CD4-positive, alpha-beta T cell treated with Interferon alpha-2 for 1 hour (primary cell): ENCODE measurements around the gene MICALL2.

Experiments used
- DNase-seq, 2 donors: peaks; one replicate each; pipeline ENCODE4 v3.0.0-alpha.2; 2020 to 2022

Gene MICALL2

DNA sequence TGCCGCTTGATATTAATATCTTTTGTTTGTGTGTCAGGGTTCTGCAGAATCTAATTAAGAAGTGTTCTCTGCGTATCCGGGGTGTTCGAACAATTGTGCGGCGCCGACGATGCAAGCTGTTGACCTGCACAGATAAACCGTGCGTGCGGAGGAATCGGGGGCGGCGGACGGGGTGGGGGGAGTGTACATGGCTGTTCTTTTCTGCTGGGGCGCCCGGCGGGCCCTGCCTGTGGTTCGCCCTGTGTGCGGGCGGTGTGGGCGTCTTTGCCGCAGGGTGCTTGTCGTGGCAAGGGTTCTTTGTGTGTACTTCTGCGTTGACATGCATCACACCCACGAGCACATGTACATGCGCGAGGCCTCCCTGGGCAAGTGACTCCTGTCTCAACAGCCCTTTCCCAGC, 47.9 kb downstream of the MICALL2 start:
- no peak for DNase-seq

GRCh38 chr7:1410992-1411391, 48.3 kb downstream of the MICALL2 start:
- DNase-seq, result no peak

DNA sequence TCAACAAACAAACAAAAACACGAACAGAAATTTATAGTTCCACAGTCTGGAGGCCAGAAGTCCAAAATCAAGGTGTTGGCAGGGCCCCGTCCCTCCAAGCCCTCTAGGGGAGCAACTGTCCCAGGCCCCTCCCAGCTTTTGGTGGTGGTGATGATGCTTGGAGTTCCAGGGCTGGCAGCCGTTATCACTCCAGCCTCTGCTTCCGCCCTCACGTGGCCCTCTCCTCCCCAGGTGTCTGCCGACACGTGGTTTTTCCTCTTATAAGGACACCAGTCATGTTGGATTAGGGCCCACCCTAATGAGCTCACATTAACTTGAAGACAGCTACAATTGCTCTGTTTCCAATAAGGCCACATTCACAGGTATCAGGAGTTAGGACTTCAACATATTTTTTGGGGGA, 49.7 kb downstream of the MICALL2 start:
- no peak for DNase-seq

DNA sequence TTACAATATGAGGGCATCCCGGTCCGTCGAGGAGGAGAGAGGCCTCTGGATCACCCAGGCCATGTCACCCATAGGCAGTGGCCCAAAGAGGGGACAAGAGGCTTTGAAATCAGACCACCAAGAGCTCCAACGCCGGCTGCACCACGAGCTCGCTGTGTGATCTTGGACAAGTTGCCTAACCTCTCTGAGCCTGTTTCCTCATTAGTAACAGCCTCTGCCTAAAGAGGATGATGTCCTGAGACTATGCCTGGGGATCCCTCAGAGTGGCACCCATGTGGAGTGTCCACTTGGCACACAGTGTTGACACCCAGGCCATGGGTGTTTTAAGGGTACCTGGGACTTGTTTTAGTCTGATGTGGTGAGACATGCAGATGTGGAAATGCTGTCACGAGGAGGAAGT, 50.8 kb downstream of the MICALL2 start:
- no peak for DNase-seq

GRCh38 chr7:1407892-1408291, 51.4 kb downstream of the MICALL2 start:
- DNase-seq, result no peak

- DNase-seq, result no peak
Observed at GRCh38 chr7:1404898-1405548, 54.2 kb downstream of the MICALL2 start.

- no peak for DNase-seq
Observed at GRCh38 chr7:1404460-1404809, 54.8 kb downstream of the MICALL2 start.

DNA sequence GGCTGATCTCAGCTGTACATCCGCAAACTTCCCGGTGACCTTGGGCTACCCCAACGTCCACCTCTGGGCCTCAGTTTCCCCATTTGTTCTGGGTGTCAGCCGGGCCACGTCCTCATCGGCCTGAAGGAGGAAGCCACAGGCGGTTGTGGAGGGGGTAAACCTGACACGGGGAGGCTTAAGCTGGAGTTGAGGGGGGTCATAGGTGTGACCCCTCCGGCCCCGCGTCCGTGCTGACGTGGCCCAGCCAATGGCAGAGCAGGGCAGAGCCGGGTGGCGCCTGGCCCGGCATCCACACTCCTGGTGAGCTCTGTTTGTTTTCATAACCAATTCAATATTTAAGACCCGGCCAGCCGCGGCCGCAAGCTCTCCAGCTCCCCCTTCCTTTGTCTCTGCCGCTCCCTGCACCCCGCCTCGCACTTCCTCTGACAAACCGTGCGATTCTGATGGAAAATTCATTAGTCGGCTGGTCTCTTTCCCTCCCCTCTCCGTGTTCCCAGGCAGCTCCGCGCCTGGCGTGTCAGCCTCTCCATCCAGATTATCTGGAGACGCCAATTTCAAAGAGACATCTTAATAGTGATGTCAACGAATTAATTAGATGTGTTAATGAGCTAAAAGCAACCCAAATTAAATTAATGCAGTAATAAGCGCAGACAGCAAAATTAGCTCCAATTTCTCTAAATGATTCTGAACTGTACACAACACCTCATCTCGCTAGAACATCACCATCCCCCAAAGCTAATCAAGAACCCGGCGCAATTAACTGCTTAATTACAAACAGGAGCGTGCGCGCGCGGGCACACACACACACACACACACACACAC, 55.4 kb downstream of the MICALL2 start:
- no peak for DNase-seq

- DNase-seq, result no peak
Observed at GRCh38 chr7:1402791-1403637, 56.3 kb downstream of the MICALL2 start.

DNA sequence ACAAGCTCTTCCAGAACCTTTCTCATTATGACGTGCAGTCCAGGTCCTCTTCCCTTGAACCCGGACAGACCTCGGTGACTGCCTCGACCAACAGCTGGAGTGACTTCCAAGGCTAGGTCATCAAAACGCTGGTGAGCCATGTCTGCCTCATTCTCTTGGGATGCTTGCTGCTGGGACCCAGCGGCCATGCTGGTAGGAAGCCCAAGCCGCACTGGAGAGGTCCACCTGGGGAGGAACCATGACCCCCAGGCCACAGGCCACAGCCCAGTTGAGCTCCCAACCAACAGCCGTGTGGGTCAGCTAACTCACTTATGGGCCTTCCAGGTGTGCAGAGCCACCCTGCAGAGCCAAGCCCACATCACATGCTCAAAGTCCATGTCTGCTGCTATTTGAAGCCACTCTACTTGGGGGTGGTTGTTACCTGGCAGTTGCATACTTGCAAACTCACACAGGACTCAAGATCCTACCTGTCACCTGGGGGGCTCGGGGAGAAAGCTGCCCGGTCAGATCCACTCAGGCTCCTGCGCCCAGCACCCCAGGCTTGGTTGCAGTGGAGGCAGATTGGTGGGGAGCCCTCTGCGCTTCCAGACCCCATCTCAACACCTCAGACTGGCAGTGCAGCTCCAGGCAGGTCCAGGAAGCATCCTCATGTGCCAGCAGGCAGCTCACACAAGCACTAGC, 57.0 kb downstream of the MICALL2 start:
- DNase-seq, result no peak

DNA sequence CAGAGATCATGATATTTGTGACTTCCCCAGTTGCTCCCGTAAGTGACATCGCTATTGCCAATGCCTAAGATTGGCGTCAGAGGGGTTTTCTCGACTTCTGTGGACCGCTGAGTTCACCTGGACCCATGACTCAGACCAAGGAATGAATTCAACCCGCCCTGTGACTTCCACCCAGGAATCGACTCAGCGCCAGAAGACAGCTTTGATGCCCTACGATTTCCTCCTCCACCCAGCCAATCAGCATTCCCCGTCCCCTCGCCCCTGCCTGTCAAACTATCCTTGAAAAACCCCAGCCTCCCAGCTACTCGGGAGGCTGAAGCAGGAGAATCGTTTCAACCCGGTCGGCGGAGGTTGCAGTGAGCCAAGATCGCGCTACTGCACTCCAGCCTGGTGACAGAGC, 58.3 kb downstream of the MICALL2 start:
- DNase-seq, result no peak

DNA sequence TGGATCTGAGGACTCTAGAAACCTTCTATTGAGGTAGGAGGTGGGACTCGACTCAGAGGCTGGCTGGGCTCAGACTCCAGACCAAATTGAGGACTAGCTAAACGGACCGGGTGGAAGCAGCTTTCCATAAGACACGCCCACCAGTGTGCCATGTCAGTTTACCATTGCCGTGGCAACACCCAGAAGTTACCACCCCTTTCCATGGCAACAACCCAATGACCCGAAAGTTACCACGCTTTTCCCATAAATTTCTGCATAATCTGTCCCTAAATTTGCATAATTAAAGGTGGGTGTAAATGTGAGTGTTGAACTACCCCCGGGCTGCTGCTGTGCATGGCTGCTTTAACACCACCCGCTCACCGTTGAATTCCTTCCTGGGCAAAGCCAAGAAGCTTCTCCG, 58.9 kb downstream of the MICALL2 start:
- no peak for DNase-seq

- DNase-seq, result no peak
Observed at GRCh38 chr7:1397491-1398327, 61.6 kb downstream of the MICALL2 start.

DNA sequence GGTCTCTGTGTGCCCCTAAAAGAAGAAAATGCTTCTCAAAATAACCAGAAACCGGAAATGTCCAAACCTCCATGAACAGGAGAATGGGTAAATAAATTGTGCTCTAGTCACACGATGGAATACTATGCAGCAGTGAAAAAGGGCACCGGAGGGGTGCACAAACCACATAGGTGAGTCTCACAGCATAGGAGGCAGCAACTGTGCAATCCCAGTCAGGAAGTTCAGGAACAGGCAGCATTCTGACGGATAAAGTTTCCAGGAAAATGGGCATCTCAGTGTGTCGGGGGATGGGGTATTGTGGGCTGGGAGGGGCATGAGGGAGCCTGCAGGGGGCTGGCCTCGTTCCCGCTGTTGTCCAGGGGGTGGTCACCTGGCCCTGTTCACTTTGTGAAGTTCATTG, 63.1 kb downstream of the MICALL2 start:
- DNase-seq, result no peak

- DNase-seq, result no peak
Observed at GRCh38 chr7:1395211-1396070, 63.8 kb downstream of the MICALL2 start.

GRCh38 chr7:1394371-1394770, 64.9 kb downstream of the MICALL2 start:
- DNase-seq, result no peak

DNA sequence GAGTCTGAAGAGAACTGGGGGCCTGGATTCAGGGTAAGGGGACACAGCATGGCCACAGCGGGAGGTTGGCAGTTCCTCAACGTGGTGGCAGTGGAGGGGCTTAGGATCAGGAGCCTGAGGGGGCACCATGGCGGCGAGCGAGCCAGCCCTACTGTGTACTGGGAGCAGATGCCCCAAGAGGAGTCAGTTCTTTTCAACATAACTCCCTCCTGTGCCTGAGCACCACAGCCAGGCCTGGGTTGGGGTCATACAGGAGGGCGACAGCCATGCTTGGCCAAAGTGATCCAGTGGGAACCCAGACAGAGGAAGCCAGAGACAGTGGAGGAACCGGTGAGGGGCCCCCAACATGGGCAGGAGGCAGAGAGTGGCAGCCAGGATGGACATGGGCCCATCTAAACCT, 65.8 kb downstream of the MICALL2 start:
- no peak for DNase-seq

- no peak for DNase-seq
Observed at GRCh38 chr7:1392556-1392955, 66.7 kb downstream of the MICALL2 start.

- DNase-seq, result no peak
Observed at GRCh38 chr7:1391449-1391848, 67.8 kb downstream of the MICALL2 start.

DNA sequence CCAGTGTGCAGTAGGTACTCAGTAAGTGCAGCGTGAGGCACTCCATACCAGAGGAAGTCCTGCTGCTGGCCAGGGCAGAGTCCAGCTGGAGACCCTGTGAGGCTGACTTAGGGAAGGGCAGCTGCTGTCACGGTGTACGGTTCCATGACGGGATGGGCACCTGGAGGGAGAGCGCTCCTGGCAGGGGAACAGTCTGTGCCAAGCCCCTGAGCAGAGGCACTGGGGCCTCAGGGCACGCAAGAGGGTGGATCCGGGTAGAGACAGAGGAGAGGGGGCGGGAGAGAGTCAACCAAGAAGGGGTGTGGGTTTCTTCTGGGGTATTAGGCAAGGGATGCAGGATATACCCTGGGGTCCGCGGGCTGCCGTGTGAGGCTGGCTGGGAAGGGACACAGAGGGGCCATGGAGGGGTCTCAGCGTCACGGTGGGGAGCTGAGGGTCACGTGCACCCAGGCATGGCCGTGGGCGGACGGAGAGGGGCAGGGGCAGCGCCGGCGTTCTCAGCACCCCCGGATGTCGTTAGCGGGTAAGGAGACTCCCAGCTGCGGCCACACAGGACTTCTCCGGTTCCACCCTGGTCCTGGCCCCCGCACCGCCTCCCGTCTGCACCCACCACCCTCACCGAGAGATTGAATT, 70.5 kb downstream of the MICALL2 start:
- no peak for DNase-seq
